ENCODE data around the gene PPM1F. TPM values are rescaled to one million over a fixed set of nuclear protein-coding genes. Genes with fewer than 3 reads are reported as not detected.

The PPM1F gene
- total and polyA plus RNA-seq, 2 donors (not counting 1 experiment from before 2014, with no cell fraction given): 12.5 to 37.0 TPM

DNA sequence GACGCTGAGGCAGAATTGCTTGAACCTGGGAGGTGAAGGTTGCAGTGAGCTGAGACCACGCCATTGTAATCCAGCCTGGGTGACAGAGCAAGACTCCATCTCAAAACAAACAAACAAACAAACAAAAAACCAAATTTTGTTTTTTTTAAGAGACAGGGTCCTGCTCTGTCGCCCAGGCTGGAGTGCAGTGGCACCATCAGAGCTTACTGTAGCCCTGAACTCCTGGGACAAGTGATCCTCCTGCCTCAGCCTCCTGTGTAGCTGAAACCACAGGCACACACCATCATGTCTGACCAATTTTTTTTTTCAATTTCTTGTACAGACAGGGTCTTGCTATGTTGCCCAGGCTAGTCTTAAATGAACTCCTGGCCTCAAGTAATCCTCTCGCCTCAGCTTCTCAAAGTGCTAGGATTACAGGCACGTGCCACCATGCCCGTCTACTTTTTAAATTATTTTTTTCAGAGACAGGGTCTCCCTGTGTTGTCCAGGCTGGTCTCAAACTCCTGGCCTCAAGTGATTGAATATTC, 13.2 kb upstream of the PPM1F start:
- TF ChIP-seq, protein P1, sequence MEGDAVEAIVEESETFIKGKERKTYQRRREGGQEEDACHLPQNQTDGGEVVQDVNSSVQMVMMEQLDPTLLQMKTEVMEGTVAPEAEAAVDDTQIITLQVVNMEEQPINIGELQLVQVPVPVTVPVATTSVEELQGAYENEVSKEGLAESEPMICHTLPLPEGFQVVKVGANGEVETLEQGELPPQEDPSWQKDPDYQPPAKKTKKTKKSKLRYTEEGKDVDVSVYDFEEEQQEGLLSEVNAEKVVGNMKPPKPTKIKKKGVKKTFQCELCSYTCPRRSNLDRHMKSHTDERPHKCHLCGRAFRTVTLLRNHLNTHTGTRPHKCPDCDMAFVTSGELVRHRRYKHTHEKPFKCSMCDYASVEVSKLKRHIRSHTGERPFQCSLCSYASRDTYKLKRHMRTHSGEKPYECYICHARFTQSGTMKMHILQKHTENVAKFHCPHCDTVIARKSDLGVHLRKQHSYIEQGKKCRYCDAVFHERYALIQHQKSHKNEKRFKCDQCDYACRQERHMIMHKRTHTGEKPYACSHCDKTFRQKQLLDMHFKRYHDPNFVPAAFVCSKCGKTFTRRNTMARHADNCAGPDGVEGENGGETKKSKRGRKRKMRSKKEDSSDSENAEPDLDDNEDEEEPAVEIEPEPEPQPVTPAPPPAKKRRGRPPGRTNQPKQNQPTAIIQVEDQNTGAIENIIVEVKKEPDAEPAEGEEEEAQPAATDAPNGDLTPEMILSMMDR (conservative IDR thresholded peaks at IDR 0.05 in 1 of 2, IDR thresholded peaks at IDR 0.05 in 1 of 2; ENCODE audit: low read depth in 1 of 2, low read length in 2 of 2): no peak
- TF ChIP-seq EZH2 (IDR thresholded peaks at IDR 0.05; ENCODE audit: low read length, missing control alignments): no peak
- Histone ChIP-seq H3K9ac (ENCODE audit: insufficient read depth, low read length) (no peak overlapping the region), H3K9me3 (ENCODE audit: control insufficient read depth, insufficient read depth, low read depth, low read length) (no peaks in the 10 kb centered on the region), H3K4me2 (ENCODE audit: extremely low read depth, insufficient read depth, low read length) (no peak overlapping the region), H3K4me1 (ENCODE audit: control insufficient read depth, extremely low read depth, insufficient read depth, low read length) (no peaks in the 10 kb centered on the region), H3K27me3 (ENCODE audit: control insufficient read depth, insufficient read depth, low read length) (no peaks in the 10 kb centered on the region), H3K36me3 (ENCODE audit: control insufficient read depth, insufficient read depth, low read length) (peaks cover 48% of the 10 kb centered on the region), H3K79me2 (ENCODE audit: control insufficient read depth, insufficient read depth, low read length) (no peaks in the 10 kb centered on the region), H2AFZ (ENCODE audit: low read length) (no peak overlapping the region), H4K20me1 (ENCODE audit: control insufficient read depth, extremely low read depth, insufficient read depth, low read length) (no peaks in the 10 kb centered on the region), H3K4me3 (replicated peaks in 1 of 4; ENCODE audit: control extremely low read depth in 1 of 4, insufficient read depth in 1 of 4, low read depth in 3 of 4, low read length in 4 of 4) (no peak overlapping the region), H3K27ac (ENCODE audit: insufficient read depth, low read length) (no peak overlapping the region)
- no peak for DNase-seq (ENCODE audit: low read depth in 2 of 2)

DNA sequence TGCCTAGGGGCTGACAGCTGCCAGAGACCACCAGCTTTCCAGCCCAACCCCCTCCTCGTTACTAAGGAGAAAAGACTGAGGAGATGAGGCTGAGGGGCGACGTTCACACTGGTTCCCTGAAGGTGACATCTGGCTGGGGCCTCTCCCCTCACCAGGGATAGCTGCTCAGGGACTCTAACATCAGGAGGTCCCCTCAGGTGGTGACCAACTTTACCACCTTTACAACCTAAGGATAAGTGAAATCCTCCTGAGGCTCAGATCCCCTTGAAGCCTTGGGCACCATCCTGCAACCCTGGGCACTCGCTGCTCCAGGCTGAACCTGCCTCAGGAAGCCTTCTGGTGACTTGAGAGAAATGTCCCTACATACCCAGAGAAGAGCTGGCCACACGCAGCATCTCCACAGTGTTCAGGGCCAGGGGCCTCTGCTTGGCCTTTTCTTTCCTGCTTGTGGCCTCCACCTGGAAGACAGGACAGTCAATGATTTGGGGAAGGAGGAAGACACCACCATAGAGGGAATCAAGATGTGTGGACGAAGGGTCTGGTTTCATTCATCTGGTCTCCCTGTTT, 12.4 kb upstream of the PPM1F start:
- H3K79me2 ChIP-seq (ENCODE audit: control insufficient read depth, insufficient read depth, low read length): no peaks in the 10 kb centered on the region
- no peak overlapping the region for H3K27ac ChIP-seq (ENCODE audit: insufficient read depth, low read length)
- no peak overlapping the region for H2AFZ ChIP-seq (ENCODE audit: low read length)
- peaks cover 45% of the 10 kb centered on the region for H3K36me3 ChIP-seq (ENCODE audit: control insufficient read depth, insufficient read depth, low read length)
- no peaks in the 10 kb centered on the region for H3K4me1 ChIP-seq (ENCODE audit: control insufficient read depth, extremely low read depth, insufficient read depth, low read length)
- no peak overlapping the region for H3K4me3 ChIP-seq (replicated peaks in 1 of 4; ENCODE audit: control extremely low read depth in 1 of 4, insufficient read depth in 1 of 4, low read depth in 3 of 4, low read length in 4 of 4)
- H4K20me1 ChIP-seq (ENCODE audit: control insufficient read depth, extremely low read depth, insufficient read depth, low read length): no peaks in the 10 kb centered on the region
- no peaks in the 10 kb centered on the region for H3K9me3 ChIP-seq (ENCODE audit: control insufficient read depth, insufficient read depth, low read depth, low read length)
- H3K4me2 ChIP-seq (ENCODE audit: extremely low read depth, insufficient read depth, low read length): no peak overlapping the region
- no peak for DNase-seq (ENCODE audit: low read depth in 2 of 2)
- TF ChIP-seq, protein P1 (conservative IDR thresholded peaks at IDR 0.05 in 1 of 2, IDR thresholded peaks at IDR 0.05 in 1 of 2; ENCODE audit: low read depth in 1 of 2, low read length in 2 of 2): no peak
- no peak for TF ChIP-seq EZH2 (IDR thresholded peaks at IDR 0.05; ENCODE audit: low read length, missing control alignments)
- H3K9ac ChIP-seq (ENCODE audit: insufficient read depth, low read length): no peak overlapping the region
- H3K27me3 ChIP-seq (ENCODE audit: control insufficient read depth, insufficient read depth, low read length): no peaks in the 10 kb centered on the region

DNA sequence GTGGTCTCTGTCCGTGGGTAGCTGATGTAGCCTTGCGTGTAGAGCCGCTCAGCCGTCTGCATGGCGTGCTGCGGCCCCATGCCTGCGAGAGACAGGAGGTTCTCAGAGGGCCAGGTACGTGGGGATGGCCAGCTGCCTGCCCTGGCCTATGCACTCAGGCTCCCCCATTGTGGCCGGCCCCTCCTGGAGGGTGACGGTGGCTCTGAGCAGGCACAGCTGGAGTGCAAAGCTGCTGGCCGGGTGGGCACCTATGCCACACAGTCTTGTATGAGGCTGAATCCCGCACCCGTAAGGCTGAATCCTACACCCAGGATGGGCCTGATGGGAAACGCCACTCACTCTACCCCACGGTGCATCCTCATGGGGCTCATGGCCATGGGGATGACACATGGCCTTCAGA, 11.6 kb upstream of the PPM1F start:
- TF ChIP-seq, protein P1 (conservative IDR thresholded peaks at IDR 0.05 in 1 of 2, IDR thresholded peaks at IDR 0.05 in 1 of 2; ENCODE audit: low read depth in 1 of 2, low read length in 2 of 2): no peak
- no peak for TF ChIP-seq EZH2 (IDR thresholded peaks at IDR 0.05; ENCODE audit: low read length, missing control alignments)
- no peaks in the 10 kb centered on the region for H3K79me2 ChIP-seq (ENCODE audit: control insufficient read depth, insufficient read depth, low read length)
- no peak overlapping the region for H3K4me2 ChIP-seq (ENCODE audit: extremely low read depth, insufficient read depth, low read length)
- no peaks in the 10 kb centered on the region for H3K27me3 ChIP-seq (ENCODE audit: control insufficient read depth, insufficient read depth, low read length)
- H3K4me1 ChIP-seq (ENCODE audit: control insufficient read depth, extremely low read depth, insufficient read depth, low read length): no peaks in the 10 kb centered on the region
- no peaks in the 10 kb centered on the region for H4K20me1 ChIP-seq (ENCODE audit: control insufficient read depth, extremely low read depth, insufficient read depth, low read length)
- no peak overlapping the region for H3K27ac ChIP-seq (ENCODE audit: insufficient read depth, low read length)
- H2AFZ ChIP-seq (ENCODE audit: low read length): no peak overlapping the region
- H3K9ac ChIP-seq (ENCODE audit: insufficient read depth, low read length): no peak overlapping the region
- H3K4me3 ChIP-seq (replicated peaks in 1 of 4; ENCODE audit: control extremely low read depth in 1 of 4, insufficient read depth in 1 of 4, low read depth in 3 of 4, low read length in 4 of 4): no peak overlapping the region
- H3K9me3 ChIP-seq (ENCODE audit: control insufficient read depth, insufficient read depth, low read depth, low read length): no peaks in the 10 kb centered on the region
- no peak for DNase-seq (ENCODE audit: low read depth in 2 of 2)
- H3K36me3 ChIP-seq (ENCODE audit: control insufficient read depth, insufficient read depth, low read length): peaks cover 45% of the 10 kb centered on the region
